Left forelimb (tissue), 1 donor: ENCODE results near the gene OTUB2.

Experiments used
- DNase-seq: peaks from one replicate; pipeline ENCODE4 v3.0.0-alpha.2; 2018; ENCODE audit warnings: low spot score

OTUB2 gene

DNA sequence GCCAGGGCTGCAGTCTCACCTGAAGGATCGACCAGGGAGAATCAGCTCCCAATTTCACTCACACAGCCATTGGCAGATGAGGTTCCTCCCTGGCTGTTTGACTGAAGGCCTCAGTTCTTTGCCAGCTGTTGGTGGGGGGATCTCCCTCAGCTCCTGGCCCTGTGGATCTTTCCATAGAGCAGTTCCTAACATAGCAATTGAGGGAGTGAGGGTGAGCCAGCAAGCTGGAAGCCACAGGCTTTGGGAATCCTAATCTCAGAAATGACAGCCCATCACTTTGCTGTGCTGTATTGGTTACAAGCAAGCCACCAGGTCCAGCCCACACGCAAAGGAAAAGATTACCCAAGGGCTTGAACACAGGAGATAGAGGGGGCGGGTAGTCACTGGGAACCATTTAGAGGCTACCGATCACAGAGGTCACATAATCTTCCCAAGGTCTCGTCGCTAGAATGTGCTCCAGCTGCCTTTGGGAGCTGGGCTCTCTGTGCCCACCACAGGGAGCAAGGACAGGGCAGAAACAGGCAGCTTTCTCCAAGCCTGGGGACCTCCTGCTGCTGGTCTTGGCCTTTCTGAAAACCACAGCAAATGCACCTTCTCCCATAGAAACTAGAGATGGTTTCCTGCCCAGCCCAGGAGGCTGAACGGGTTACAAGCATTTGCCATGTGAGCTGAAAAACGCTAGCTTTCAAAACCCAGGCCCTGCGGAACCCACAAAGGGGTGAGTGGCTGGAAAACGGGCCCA is 4.6 kb upstream of the OTUB2 start:
- no peak for DNase-seq

DNA sequence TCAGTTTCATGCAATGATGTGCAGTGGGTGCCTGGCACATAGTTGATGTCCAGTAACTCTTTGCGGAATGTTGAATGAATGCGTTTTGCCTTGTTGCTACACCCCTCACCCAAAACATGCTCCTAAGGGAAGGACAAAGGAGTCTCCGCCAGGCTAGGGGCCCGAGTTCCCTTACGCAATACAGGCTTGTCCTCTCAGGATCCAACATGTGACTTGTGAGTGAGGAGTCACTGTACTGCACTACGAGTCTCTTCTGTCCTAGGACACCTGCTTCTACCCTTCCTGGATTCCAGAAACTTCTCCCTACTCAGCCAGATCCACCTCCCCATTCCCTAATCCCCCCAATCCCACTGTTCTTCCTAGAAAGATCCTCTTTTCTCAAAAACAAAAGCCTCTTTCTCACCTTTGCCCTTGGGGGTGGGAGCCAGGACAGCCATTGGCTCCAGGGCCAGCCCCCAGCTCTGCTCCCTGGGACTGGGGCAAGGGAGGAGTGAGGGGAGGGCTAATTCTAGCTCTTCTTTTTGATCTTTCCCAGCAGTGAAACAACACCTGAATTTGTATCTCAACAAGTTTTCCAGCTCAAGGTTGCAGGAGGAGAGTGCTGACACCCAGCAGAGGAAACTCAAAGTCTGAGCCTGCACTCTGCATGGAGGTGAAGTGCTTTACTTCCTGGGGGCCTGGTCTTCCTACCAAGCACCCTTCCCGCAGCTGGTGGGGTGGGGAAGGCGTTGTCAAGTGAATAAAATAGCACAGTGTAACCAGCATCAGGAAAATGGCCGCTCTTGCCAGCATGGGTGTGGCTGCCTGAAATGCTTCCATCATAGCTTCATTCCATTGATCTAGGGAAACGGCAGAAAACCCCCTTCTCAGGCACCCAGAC is 3.4 kb upstream of the OTUB2 start:
- no peak for DNase-seq

DNA sequence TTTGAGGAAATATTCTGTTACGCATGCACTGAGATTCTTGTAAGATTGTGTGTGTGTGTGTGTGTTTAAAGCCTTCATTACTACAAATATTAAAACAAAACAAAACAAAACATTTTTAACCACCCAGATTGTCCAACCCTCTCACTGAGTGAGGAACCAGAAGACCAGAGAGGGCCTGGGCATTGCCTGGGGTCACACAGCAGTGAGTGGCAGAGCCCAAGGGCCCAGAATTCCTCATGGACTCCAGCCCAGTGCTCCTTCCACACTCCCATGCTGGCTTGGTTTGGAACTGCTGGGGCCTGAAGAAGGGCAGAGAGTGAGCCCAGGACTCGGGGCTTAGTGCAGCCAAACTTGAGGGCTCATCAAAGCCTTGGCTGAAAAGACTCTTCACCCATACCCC is 1.6 kb upstream of the OTUB2 start:
- no peak for DNase-seq

DNA sequence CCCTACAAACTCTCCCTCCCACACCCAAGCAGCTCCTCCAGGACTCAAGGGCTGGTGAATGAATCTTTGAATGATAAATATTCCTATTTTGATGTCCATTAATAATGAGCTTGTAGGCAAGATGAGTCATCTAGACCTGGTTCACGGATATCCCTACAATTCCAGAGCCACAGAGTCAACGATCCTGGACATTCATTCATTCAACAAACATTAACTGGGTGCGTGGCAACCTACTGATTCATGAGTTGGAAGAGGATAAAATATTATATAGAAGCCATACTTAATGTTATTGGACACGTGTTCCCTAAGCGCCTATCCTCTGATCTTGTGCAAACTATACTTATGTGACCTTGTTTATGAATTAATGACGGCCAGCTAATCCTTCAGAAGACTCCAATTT is 420 bp upstream of the OTUB2 start:
- DNase-seq: no peak

DNA sequence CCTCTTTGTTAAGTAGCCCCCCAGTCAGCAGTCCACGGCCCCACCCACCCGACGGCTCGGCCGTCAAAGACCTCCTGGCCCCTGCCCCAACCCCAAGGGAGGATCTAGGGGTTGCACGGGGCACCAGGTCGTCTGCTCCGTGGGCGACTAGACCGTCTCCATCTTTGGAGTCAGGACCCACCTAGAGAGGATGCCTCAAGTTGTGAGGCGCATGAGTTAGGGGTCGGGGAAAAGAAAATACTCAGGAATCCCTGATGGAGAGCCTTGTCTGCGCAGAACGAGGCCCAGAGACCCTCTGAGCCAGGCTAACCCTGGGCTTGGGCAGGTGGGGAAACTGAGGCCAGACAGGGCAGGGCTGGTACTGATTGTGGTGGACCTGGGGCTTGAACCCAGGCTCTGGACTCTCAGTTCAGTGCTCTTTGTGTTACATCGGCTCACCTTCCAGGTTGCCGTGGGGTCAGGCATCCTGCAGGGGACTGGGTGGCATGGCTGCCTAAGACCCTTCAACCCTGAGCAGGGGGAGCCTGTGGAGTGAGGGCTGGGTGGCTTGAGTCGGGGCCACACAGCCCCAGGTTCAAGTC is 839 bp downstream of the OTUB2 start:
- DNase-seq: no peak

DNA sequence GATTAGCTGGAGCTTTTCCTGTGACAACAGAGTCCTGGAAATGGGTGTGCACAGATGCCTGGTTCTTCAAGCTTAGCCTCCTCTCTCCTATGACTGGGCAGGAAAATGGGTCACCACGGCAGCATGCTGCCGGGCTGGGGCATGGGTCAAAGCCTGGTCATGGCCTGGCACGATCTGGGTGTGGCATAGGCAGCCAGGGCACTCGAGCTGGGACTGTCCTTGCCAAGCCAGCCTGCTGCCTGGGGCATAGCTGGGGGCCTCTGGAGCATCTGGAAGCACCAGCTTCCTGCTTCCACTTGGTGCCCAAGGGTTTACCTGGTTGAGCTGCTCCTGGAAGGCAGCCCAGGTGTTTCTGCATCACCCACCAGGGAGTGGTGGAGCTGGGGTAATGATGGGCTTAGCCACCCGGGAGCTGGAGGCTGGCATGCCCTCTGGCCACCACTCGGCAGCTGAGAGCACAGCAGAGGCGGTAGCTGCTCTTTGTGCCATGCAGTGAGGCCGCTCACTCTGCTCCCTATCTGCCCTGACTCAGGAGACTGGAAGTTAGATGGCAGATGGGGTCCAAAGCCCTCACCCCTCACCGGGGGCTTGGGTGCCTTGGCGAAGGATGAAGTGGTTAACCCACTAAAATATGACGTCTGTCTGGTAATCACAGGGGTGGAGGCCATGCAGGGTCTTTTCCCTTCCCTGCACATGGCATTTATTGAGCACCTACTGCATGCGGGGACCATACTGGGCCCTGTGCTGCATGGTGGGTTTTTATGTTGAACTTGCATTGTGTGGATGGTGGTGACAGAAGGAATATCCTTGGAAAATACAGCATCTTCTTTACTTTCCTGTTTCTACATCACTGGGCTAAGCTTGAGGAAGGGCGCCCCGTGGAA is 1.7 kb downstream of the OTUB2 start:
- DNase-seq: no peak

DNA sequence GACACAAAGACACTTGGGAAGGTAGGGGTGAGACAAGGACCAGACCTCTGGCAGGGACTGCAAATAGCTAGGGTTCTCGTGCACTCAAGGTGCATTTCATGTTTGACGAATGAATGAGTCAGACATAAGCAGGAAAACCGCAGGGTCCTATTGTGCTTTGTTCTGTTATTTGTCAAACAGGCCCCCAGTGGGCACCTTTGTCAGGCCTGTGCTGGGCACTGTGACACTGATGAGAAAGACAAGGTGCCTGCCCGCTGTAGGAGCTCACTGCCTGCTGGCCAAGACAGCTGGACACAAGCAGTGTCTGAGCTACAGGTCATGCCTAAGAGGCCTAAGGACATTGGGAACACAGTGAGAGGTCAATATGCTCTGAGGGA is 2.3 kb downstream of the OTUB2 start:
- no peak for DNase-seq

DNA sequence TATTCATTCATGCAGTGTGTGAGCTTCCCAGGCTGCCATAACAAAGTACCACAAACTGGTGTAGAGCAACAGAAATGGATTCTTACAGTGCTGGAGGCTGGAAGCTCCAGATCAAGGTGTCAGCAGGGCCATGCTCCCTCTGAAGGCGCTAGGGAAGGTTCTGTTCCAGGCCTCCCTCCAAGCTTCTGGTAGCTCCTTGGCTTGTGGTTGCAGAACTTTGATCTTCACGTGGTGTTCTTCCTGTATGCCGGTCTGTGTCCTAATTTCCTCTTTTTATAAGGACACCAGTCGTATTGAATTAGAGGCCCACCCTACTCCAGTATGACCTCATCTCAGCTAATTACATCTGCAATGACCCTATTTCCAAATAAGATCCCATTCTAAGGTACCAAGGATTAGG is 3.1 kb downstream of the OTUB2 start:
- DNase-seq: no peak

DNA sequence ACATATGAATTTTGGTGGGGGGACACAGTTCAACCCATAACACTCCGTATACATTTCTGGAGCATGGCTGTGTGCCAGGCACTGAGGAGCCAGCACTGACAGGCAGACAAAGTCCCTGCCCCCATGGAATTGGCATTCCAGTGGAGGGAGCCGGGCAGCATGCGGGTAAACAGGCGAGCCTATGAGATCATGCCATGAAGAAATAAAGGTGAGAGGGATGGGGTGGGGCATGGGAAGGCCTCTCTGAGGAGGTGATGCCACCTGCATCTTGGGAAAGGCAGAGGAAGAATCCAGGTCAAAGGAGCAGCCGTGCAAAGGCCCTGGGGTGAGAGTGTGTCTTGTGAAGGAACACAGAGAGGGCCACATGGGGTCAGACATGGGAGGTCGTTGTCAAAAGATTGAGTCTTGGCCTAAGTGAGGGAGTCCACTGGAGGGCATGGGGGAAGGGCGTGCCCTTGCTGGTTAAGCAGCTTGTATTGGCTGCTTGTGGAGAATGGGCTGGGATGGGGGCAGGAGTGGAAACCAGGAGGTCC is 3.6 kb downstream of the OTUB2 start:
- no peak for DNase-seq

DNA sequence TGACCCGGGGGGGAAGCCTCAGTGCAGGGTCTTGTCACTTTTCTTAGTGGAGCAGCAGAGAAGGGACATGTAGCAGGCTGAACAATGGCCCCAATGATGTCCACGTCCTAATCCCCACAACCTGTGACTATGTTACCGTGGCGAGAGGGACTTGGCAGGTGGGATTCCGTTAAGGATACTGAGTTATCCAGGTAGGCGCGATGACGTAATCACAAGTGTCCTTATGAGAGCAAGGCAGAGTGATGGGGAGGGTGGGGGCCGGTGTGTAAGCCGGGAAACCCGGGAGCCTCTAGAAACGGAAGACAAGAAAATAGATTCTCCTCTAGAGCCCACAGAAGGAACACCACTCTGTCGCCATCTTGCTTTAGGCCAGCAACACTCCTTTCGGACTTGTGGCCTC is 4.4 kb downstream of the OTUB2 start:
- DNase-seq: no peak

DNA sequence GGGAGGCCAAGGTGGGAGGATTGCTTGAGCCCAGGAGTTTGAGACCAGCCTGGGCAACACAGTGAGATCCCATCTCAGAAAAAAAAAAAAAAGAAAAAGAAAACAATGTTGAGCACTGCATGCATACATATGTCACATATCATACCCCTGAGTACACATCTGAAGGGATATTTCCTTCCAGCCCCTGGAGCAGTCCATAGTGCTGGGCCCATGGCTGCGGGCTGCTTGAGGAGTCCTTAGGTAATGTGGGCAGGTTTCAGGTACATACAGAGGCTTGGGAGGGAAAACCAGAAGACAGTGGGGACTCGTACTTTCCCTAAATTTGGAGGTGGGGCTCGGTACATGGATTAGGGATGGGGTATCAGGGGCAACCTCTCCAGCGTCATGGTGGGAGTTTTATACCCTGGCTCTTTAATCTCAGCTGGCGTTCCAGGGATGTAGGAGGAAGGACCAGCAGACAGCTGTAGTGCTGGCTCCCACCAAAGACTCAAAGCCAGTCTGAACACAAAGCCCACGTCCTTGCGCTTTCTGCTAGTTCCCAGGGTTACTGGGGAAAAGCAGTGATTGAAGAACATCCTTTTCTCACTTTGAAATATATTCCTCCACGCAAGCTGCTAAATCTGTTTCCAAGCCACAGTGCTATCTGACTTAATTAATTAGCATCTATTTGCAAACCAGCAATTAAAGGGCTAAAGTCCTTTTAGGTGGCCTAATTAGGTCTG is 5.2 kb downstream of the OTUB2 start:
- no peak for DNase-seq

DNA sequence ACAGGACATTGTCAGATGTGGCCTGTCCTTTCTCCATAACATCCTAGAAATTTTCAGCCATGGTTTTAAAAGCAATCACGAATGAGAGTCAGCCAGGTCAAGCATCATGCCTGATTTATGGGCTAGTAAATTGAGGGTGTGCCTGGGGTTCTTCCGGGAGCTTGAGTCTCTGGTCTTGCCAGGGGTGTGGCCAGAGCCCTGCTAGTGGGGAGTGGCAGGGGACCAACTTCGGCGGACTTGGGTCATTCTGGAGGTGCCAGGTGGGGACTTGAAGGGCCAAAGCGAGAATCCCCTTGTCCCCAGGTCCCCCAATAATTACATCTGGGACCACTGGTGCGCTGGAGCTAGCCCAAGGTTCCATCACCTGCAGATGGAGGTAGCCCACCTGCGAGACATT is 5.7 kb downstream of the OTUB2 start:
- DNase-seq: no peak

DNA sequence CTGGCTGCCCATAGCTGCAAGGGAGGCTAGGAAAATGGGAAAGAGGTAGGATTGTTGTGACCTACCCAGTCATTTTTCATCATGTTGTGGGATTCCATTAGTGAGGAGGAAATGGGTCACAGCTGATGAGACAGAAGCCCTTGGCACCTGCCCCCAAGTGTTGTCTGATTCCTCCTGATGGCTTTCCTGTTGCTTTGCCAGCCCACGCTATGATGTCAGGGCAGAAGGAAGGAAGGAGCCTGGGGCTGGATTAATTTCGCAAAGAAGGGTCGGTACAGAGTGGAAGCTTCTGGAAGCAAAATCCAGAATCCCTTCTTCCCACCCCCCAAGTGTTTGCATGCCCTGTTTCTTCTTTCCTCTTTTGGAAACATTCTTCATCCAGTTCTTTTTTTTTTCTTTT is 8.7 kb downstream of the OTUB2 start:
- no peak for DNase-seq

DNA sequence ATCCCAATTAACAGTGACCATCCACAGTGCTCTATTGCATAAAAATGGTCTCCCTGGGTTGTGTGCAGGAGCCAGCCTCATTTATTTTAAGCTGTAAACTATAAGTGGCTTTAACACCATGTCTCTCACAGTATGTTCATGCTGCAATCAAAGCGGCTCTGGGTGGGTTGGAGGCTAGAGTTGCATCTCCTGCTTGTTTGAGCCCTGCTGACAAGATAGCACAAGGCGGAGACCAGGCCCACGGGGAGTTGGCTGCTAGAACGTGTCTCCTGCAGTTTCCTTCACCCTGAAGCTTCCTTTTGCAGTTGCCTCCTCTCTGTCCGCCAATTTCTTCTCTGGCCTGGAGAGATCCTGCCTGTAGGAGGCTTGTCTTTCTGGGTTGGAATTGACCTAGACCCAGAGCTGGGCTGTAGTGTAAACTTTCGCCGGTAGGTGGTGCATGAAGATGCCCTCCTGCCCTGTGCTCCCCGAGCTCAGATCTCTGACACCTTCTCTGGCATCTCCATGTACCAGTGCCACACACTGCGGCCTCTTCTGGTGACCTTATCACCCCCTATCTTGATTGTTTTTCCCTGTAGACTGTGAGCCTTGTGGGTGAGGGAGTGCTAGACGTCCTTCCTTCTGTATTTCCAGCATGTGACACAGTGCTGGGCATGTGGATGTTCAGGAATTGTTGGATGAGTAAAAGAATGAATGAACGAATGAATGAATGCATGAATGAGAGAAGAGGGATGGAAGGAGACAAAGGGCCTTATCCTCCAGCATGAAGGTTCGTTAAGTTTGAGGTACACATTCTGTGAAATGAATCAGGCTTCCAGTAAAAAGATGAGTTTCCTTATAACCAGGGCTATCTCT is 10.4 kb downstream of the OTUB2 start:
- no peak for DNase-seq

DNA sequence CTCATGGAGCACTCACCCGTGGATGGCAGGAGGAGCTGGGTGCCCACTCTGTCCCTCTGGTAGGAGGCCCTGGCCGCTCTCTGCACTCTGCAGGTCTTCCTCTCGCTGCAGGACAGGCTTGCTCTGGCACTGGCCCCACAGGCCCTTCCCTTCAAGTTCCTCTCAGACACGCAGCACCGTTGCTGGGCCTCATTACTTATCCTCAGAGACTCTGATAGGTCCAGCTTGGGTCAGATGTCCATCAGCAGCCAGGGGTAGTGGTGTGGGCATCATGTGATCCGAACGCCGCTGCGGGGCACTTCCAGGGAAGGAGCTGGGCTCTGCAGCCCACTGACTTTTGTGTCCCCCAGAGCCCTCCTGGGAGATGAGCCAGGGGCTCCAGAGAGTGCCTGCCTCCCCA is 11.8 kb downstream of the OTUB2 start:
- DNase-seq: no peak

DNA sequence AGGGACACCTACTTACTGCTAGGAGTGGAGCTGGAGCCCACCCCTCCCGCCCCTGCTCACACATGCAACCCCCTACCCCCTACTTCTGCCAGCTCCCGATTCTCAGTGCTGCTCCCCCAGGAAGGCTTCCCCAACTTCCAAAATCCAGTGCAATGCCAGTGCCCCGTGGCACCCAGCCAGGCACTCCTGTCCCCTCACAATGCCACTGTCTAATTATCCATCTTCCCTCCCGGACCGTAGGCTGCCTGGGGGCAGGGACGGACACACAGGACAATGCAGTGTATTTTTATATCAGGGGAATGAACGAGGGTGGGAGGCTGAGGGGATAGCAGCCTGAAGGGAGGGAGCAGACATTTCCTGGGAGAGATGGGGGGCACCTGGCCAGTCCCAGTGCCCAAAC is 12.4 kb downstream of the OTUB2 start:
- no peak for DNase-seq

DNA sequence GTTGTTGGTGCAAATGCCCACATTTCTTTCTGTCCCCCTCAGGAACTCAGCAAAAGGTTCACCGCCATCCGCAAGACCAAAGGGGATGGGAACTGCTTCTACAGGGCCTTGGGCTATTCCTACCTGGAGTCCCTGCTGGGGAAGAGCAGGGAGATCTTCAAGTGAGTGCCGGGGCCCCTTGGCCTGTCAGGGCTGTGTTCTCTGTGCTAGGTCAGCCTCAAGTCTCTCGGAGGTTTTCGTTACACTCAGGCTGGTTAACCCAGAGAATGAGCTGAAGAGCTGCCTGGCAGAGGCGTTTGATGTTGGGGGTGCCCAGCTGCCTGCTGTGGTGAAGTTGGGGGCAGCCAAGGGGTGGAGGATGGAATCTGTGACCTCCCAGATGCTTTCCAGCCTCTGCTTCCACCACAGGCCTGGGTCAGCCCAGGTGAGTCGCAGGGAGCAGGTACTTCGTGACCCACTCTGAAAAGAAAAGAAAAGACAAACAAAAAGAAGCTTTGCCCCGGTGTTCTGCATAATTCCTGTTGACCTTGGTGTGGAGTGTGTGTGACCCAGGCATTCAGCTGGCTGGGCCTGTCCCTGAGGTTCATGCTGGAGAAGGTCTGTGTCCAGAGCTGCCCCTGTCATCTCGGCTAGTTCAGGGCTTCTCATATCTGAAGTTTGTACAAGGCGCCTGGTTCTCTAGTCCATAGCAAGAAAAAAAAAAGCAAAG is 12.9 kb downstream of the OTUB2 start:
- no peak for DNase-seq

DNA sequence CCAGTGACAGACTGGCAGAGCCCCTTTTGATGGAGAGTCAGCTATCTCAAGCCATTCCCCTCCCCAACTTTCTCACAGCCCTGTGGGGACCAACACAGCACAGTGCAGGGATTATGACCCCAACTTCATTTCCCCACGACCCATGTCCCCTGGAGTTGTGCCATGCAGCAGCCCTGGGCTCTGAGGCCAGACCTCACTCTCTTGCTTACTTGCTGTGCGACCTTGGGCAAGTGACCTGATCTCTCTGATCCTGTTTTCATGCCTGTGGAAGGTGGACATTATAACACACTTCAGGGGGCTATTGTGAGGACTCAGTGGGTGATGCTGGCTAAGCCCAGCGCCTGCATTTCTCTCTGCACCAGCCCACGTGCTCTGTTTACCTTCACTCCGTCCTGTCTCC is 14.1 kb downstream of the OTUB2 start:
- no peak for DNase-seq

DNA sequence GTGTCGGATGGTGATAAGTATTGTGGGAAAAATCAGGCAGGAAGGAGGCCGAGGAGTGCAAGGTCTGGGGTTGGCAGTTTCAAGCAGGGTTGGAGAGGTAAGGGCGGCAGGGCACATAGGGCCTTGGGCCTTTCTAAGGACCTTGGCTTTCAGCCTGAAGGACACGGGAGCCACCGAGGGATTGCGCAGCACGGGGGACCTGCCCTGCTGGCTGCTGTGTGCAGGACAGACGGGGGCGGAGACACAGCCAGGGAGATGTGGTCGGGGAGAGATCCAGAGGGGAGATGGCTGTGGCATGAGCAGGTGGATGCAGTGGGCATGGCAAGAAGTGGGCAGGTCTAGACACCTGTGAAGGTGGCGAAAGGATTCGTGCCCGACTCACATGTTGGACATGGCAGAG is 14.7 kb downstream of the OTUB2 start:
- DNase-seq: no peak
